Lower leg skin (tissue), 4 donors: Measurements from ENCODE around the gene AGO4. TPM values are rescaled to one million over a fixed set of nuclear protein-coding genes. Genes with fewer than 3 reads are reported as not detected.

Source experiments
- DNase-seq, 2 donors: peaks; one replicate each; pipeline ENCODE4 v3.0.0-alpha.2; 2019; ENCODE audit warnings: low spot score in 2 of 2
- H3K4me3 ChIP-seq: fragments of 200-600 bp; sonication (generic); 2 replicates; pipeline ENCODE4 v1.5.1; 2017; ENCODE audit warnings: mild to moderate bottlenecking, low read depth; ENCODE audit not compliant: poor library complexity, severe bottlenecking
- CTCF ChIP-seq, 3 donors: fragments of 450-650 bp; IDR thresholded peaks; one replicate each; pipeline ENCODE4 v1.5.1; 2016; ENCODE audit warnings: antibody characterized with exemption in 3 of 3, mild to moderate bottlenecking in 3 of 3, moderate library complexity in 2 of 3
- POLR2A ChIP-seq, 2 donors: fragments of 450-650 bp; IDR thresholded peaks; one replicate each; pipeline ENCODE4 v1.6.1; 2016 to 2017; ENCODE audit warnings: antibody characterized with exemption in 2 of 2, mild to moderate bottlenecking in 1 of 2, moderate library complexity in 1 of 2
- WGBS, 2 donors: methylation state at CpG; one replicate each; pipeline ENCODE4 v1.1.5; 2018; 5-methylcytosine and 5-hydroxymethylcytosine counted together
- intact Hi-C: fragments of 100-400 bp; cut with DNase I; formaldehyde crosslinking; loops from one replicate; pipeline ENCODE4 v1.15.0; 2023; ENCODE audit warnings: low total_unique reads
- total RNA-seq, 4 donors: library from RNA; depleted of rRNA; stranded (reverse); fragments of >200 nt; gene quantifications; one replicate each; pipeline ENCODE4 v1.1.0, GENCODE V29; 2016

The AGO4 gene
- total RNA-seq, 4 donors from 2014 or later, result 28.1 to 40.3 (median 34.6) TPM

- 40 to 41% methylated on average over 2 of the region's 2 CpGs for WGBS, 2 donors
- TF ChIP-seq CTCF (IDR thresholded peaks at IDR 0.05) (no peak), POLR2A (IDR thresholded peaks at IDR 0.05) (no peak)
- H3K4me3 ChIP-seq, result no peak overlapping the region
- no peak for DNase-seq
- intact Hi-C loops, result no loop called here
Observed at GRCh38 chr1:35852241-35852640, 44.4 kb downstream of the AGO4 start.

GRCh38 chr1:35854989-35855700, 47.3 kb downstream of the AGO4 start:
- H3K4me3 ChIP-seq, result no peak overlapping the region
- TF ChIP-seq CTCF (IDR thresholded peaks at IDR 0.05) (no peak), POLR2A (IDR thresholded peaks at IDR 0.05) (no peak)
- DNase-seq, result no peak
- 58 to 63% methylated on average over 9 of the region's 9 CpGs for WGBS, 2 donors
- intact Hi-C loops, result no loop called here

GRCh38 chr1:35856964-35857363, 49.1 kb downstream of the AGO4 start:
- no peak for DNase-seq
- TF ChIP-seq POLR2A (IDR thresholded peaks at IDR 0.05) (no peak), CTCF (IDR thresholded peaks at IDR 0.05) (no peak)
- 36 to 39% methylated on average over 1 of the region's 1 CpG for WGBS, 2 donors
- intact Hi-C loops, result no loop called here
- no peak overlapping the region for H3K4me3 ChIP-seq

- TF ChIP-seq CTCF (IDR thresholded peaks at IDR 0.05) (no peak), POLR2A (IDR thresholded peaks at IDR 0.05) (no peak)
- no peak overlapping the region for H3K4me3 ChIP-seq
- intact Hi-C loops, result no loop called here
- no peak for DNase-seq
Observed at GRCh38 chr1:35857830-35858229, 50.0 kb downstream of the AGO4 start.

- intact Hi-C loops, result no loop called here
- H3K4me3 ChIP-seq, result no peak overlapping the region
- no peak for DNase-seq
- TF ChIP-seq CTCF (IDR thresholded peaks at IDR 0.05), result no peak
- TF ChIP-seq POLR2A (IDR thresholded peaks at IDR 0.05), result no peak
- 72 to 73% methylated on average over 3 of the region's 3 CpGs for WGBS, 2 donors
Observed at GRCh38 chr1:35860696-35861095, 52.9 kb downstream of the AGO4 start.

- no peak for TF ChIP-seq CTCF (IDR thresholded peaks at IDR 0.05)
- no peak for TF ChIP-seq POLR2A (IDR thresholded peaks at IDR 0.05)
- no peak for DNase-seq
- intact Hi-C loops, result no loop called here
- no peak overlapping the region for H3K4me3 ChIP-seq
- WGBS, 2 donors, result 94 to 97% methylated on average over 1 of the region's 1 CpG
Observed at GRCh38 chr1:35863136-35863535, 55.3 kb downstream of the AGO4 start.
